GM12872 (cell line): ENCODE data around the gene ALDH1A1.

Source experiments
- TF ChIP-seq, protein P1 (sequence below): IDR thresholded peaks from 3 replicates; pipeline ENCODE4 v1.5.1; 2011; ENCODE audit warnings: low read depth, mild to moderate bottlenecking, low read length, moderate library complexity; ENCODE audit not compliant: insufficient read depth

Gene ALDH1A1

DNA sequence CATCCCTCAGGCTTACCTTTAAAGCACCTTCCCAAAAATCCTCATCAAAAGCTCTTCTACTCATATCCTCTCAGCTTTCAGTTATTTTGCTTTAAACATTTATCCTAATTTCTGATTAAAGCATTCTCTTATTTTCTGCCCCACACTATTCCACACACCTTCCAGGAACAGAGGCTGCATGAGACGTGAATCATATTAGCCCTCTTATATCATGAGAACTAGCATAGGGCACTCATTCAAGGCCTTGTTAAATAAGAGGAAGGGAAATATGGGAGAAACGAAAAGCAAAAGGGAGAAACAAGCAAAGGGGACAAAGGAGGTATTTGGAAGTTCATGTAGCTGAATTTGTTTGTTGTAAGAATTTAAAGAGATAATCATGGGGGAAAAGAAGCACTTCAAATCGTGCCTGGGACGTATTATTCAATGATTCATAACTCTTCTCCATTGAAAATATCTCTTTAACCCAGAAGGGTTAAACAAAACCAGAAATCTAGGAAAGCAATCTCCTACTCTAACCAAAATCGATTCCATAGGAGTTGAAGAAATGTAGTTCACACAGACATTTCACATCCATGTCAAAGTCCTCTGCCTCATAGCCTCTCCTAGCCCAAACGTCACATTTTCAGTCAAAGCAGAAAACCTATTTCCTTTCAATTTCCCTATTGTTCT, 4.1 kb downstream of the ALDH1A1 start:
- TF ChIP-seq, protein P1, sequence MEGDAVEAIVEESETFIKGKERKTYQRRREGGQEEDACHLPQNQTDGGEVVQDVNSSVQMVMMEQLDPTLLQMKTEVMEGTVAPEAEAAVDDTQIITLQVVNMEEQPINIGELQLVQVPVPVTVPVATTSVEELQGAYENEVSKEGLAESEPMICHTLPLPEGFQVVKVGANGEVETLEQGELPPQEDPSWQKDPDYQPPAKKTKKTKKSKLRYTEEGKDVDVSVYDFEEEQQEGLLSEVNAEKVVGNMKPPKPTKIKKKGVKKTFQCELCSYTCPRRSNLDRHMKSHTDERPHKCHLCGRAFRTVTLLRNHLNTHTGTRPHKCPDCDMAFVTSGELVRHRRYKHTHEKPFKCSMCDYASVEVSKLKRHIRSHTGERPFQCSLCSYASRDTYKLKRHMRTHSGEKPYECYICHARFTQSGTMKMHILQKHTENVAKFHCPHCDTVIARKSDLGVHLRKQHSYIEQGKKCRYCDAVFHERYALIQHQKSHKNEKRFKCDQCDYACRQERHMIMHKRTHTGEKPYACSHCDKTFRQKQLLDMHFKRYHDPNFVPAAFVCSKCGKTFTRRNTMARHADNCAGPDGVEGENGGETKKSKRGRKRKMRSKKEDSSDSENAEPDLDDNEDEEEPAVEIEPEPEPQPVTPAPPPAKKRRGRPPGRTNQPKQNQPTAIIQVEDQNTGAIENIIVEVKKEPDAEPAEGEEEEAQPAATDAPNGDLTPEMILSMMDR, result no peak

DNA sequence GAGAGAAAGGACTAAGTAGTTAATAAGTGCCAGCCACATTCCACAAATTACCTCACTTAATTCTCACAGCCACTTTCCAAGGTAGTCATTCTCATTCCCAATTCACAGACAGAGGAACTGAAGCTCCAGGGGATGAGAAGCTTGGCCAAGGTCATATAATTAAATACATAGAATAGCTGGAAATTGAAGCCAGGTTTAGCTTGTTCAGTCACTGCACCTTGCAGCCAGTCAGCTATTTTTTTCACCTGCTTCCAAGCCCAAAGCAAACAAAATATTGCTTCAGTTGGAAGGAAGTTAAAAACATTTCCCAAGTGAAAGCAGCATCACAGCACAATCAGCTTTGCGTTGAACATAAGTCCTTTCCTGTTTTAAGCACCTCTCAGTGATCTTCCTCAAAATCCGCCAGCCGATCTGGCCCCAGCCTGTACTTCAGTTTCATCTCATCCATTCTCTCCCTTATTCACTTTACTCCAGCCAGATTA, 4.8 kb downstream of the ALDH1A1 start:
- TF ChIP-seq, protein P1, result no peak

DNA sequence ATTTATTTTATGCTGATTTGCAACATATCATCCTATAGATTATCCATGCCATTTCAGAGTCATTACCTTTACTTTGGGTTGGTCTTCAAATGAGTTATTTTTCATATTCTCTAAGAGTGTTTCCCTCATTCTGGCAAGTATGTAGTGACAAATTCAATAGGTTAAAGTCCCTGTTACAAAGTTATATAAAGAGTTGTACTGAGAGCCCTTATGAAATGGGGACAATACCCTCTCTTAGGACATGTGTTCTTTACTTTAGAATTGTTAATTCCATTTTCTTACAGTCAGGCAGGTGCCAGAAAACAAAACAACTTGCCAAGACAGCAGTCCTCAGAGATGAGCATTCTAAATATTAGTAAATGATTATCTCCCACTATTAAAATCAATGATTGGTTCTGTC, 6.0 kb downstream of the ALDH1A1 start:
- TF ChIP-seq, protein P1, result no peak

DNA sequence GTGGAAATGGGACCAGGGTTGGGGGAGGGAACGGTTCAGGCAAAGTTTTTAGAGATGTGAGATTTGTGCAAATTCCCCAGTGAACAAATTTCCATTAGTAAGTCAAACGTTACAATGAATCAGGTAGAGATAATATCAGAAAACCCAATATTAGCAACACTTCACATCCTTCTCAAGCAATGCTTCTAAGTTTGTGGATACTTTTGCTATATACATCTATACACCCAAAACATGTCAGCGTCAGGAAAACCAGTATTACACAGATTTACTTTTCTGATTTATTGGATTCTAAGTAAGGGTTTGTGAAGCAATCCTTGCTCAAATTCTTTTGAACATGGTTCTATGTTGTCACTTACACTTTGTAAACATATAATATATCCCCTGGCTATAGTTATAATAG, 6.5 kb downstream of the ALDH1A1 start:
- TF ChIP-seq, protein P1, result no peak

DNA sequence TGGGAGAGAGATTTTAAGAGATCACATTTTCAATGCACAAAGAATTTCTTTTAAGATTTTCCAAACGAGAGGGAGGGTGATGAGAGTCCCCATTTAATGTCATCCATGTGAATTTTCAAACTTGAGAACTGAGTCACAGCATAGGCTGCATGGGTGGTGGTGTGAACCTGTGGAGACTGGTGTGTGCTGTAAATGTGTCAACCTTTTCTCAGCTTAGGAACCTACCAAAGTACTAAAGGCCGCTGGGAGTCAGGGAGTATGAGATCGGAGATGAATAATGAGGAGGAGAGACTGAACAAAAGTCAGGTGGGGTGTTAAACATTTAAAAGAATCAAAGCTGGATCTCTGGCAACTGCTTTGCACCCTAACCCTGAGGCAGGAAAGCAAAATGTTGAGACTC, 7.5 kb downstream of the ALDH1A1 start:
- TF ChIP-seq, protein P1, result no peak

DNA sequence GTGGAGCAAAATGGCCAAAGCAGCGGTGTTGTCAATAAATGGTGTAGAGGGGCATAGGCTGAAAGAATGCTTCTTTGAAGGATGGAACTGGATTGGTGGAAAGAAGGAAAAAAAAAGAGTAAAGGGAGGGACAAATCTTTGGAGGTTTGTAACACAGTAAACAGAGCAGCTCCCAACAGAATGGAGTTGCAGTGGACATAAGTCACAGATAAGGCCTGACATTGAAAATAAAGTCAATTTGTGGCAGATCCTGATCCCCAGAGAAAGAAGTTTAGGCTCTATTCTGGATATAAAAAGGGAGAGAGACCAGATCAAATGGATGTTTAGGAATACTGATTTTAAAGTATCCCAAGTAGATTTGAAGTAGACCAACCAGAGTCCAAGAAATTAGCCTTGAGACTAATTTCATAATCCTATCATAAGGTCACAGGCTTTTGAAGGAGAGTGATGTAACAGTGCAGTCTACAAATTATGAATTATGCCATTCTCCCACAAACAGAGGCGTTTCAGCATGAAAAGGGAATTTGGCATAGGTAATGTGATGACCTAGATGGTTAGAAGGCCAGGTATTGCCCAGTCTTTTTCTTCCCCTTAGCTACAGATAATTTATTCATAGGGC, 8.9 kb downstream of the ALDH1A1 start:
- TF ChIP-seq, protein P1, result no peak

DNA sequence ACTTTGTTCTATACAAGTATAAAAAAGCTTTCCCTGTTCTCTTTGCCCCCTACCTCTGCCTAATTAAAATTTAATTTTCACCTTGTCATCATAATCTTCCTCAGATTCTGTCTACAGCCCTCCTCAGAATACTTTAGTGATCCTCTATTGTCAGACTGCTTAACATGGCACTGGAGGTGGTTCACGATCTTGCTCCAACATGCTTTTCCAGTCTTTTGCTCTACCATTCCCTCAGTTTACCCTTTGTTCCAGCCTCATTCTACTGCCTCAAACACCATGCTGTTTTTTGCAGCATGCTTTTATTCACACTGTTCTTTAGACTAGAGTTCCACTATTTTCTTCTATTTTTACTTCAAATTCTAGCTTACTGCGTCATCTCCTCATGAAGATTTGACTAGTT, 10.4 kb downstream of the ALDH1A1 start:
- TF ChIP-seq, protein P1, result no peak
